CD8-positive, alpha-beta memory T cell (primary cell): ENCODE data around the gene SUN2. TPM values are rescaled to one million over a fixed set of nuclear protein-coding genes. Genes with fewer than 3 reads are reported as not detected.

Experiments used
- CTCF ChIA-PET: fragments of 350-600 bp; sonication (Branson Sonifier 250); formaldehyde crosslinking; loops from one replicate; lab custom pipeline; 2021; ENCODE audit warnings: antibody characterized with exemption; lab: Charles Lee
- POLR2A ChIA-PET: fragments of 350-600 bp; sonication (Branson Sonifier 250); formaldehyde crosslinking; loops from one replicate; lab custom pipeline; 2021; ENCODE audit warnings: antibody characterized with exemption; lab: Charles Lee
- DNase-seq, 5 donors: peaks; one replicate each; pipeline versions ENCODE4 v3.0.0 to v3.0.0-alpha.2; 2020 to 2022; ENCODE audit warnings: mixed read lengths in 1 of 5
- H3K27ac ChIP-seq: one replicate; pipeline ENCODE4 v1.7.0; 2013; ENCODE audit warnings: low read depth, mild to moderate bottlenecking, low read length, moderate library complexity
- H3K27me3 ChIP-seq: 2 replicates; pipeline ENCODE4 v1.7.0; 2013; ENCODE audit warnings: low read length, mild to moderate bottlenecking; ENCODE audit not compliant: insufficient read depth, poor library complexity, severe bottlenecking
- H3K36me3 ChIP-seq: 2 replicates; pipeline ENCODE4 v1.7.0; 2013; ENCODE audit warnings: mild to moderate bottlenecking, low read length, moderate library complexity; ENCODE audit not compliant: insufficient read depth
- H3K4me1 ChIP-seq: 2 replicates; pipeline ENCODE4 v1.7.0; 2013; ENCODE audit warnings: mild to moderate bottlenecking, low read length, moderate library complexity; ENCODE audit not compliant: insufficient read depth
- H3K4me3 ChIP-seq: 2 replicates; pipeline ENCODE4 v1.7.0; 2013; ENCODE audit warnings: mild to moderate bottlenecking, low read length
- H3K9me3 ChIP-seq: 2 replicates; pipeline ENCODE4 v1.7.0; 2013; ENCODE audit warnings: mild to moderate bottlenecking, low read length
- H3K27ac Mint-ChIP-seq, 8 donors: one replicate each; pipeline ENCODE4 v1.8.0; 2020 to 2021; ENCODE audit warnings: mixed read lengths in 8 of 8, mild to moderate bottlenecking in 6 of 8, inconsistent platforms in 3 of 8, moderate library complexity in 3 of 8
- H3K27me3 Mint-ChIP-seq, 2 donors: one replicate each; pipeline ENCODE4 v1.8.0; 2020 to 2021; ENCODE audit warnings: mixed read lengths in 2 of 2, mild to moderate bottlenecking in 1 of 2, moderate library complexity in 1 of 2
- H3K36me3 Mint-ChIP-seq, 3 donors: one replicate each; pipeline ENCODE4 v1.8.0; 2020 to 2021; ENCODE audit warnings: mixed read lengths in 3 of 3, inconsistent platforms in 1 of 3, mild to moderate bottlenecking in 1 of 3
- H3K4me1 Mint-ChIP-seq, 3 donors: one replicate each; pipeline ENCODE4 v1.8.0; 2020 to 2021; ENCODE audit warnings: mixed read lengths in 3 of 3, inconsistent platforms in 1 of 3, mild to moderate bottlenecking in 1 of 3
- H3K4me3 Mint-ChIP-seq, 7 donors: one replicate each; pipeline ENCODE4 v1.8.0; 2020 to 2021; ENCODE audit warnings: mixed read lengths in 7 of 7, mild to moderate bottlenecking in 6 of 7, moderate library complexity in 4 of 7, inconsistent platforms in 2 of 7
- H3K9me3 Mint-ChIP-seq, 5 donors: one replicate each; pipeline ENCODE4 v1.8.0; 2020 to 2022; ENCODE audit warnings: mixed read lengths in 5 of 5, mild to moderate bottlenecking in 3 of 5, moderate library complexity in 2 of 5, inconsistent platforms in 1 of 5
- polyA plus RNA-seq: library from polyadenylated mRNA; unstranded; fragments of 300-500 nt; fragmentation: Illumina TruSeq; gene quantifications from one replicate; pipeline ENCODE4 v1.2.3, GENCODE V29; 2021
- total RNA-seq, 2 experiments: library from RNA; stranded (reverse); gene quantifications; one replicate each; pipeline ENCODE4 v1.2.3, GENCODE V29; 2021

Gene SUN2
- total and polyA plus RNA-seq, 3 experiments from 2014 or later, result 168 to 753 (median 185) TPM

- Mint-ChIP-seq H3K36me3 (peaks cover 0 to 13% (median 2%) of the 10 kb centered on the region in 3 donors), H3K9me3 (no peaks in the 10 kb centered on the region), H3K27me3 (peaks cover 0 to 2% of the 10 kb centered on the region in 2 donors), H3K4me1 (no peaks in the 10 kb centered on the region), H3K4me3 (no peak overlapping the region), H3K27ac (peak overlapping the region in 1 of 8 donors; percentile 41)
- no peaks in the 10 kb centered on the region for H3K4me1 ChIP-seq
- no peaks in the 10 kb centered on the region for H3K9me3 ChIP-seq
- no peaks in the 10 kb centered on the region for H3K36me3 ChIP-seq
- no peak overlapping the region for H3K4me3 ChIP-seq
- ChIA-PET CTCF (no interaction called here), POLR2A (no interaction called here)
- no peaks in the 10 kb centered on the region for H3K27me3 ChIP-seq
- no peak overlapping the region for H3K27ac ChIP-seq
- DNase-seq, result no peak
Measured at GRCh38 chr22:38774496-38775166, 18.8 kb upstream of the SUN2 start.

- peaks cover 0 to 3% (median 0%) of the 10 kb centered on the region in 3 donors for H3K36me3 Mint-ChIP-seq
- H3K4me3 Mint-ChIP-seq, result no peak overlapping the region
- ChIA-PET POLR2A (no interaction called here), CTCF (interaction anchor here (0.7 kb wide), 1 partner anchor 10 kb away, joined by 3 read pairs; no protein-coding TSS in a partner anchor)
- H3K27ac Mint-ChIP-seq, result no peak overlapping the region
- H3K36me3 ChIP-seq, result no peaks in the 10 kb centered on the region
- H3K9me3 Mint-ChIP-seq, result no peaks in the 10 kb centered on the region
- DNase-seq, result no peak
- H3K27me3 ChIP-seq, result no peaks in the 10 kb centered on the region
- peaks cover 0 to 4% (median 3%) of the 10 kb centered on the region in 3 donors for H3K4me1 Mint-ChIP-seq
- H3K4me1 ChIP-seq, result no peaks in the 10 kb centered on the region
- H3K27me3 Mint-ChIP-seq, result peaks cover 0 to 2% of the 10 kb centered on the region in 2 donors
- H3K9me3 ChIP-seq, result no peaks in the 10 kb centered on the region
- no peak overlapping the region for H3K27ac ChIP-seq
- H3K4me3 ChIP-seq, result no peak overlapping the region
Measured at GRCh38 chr22:38773363-38773946, 17.7 kb upstream of the SUN2 start.

GRCh38 chr22:38772623-38772873, 16.8 kb upstream of the SUN2 start:
- peaks cover 0 to 4% (median 3%) of the 10 kb centered on the region in 3 donors for H3K4me1 Mint-ChIP-seq
- no peaks in the 10 kb centered on the region for H3K36me3 Mint-ChIP-seq
- no peak overlapping the region for H3K27ac ChIP-seq
- no peak overlapping the region for H3K4me3 ChIP-seq
- H3K4me1 ChIP-seq, result no peaks in the 10 kb centered on the region
- ChIA-PET POLR2A (no interaction called here), CTCF (no interaction called here)
- H3K27ac Mint-ChIP-seq, result no peak overlapping the region
- DNase-seq, result no peak
- H3K4me3 Mint-ChIP-seq, result no peak overlapping the region
- H3K36me3 ChIP-seq, result no peaks in the 10 kb centered on the region
- H3K27me3 Mint-ChIP-seq, result peaks cover 0 to 2% of the 10 kb centered on the region in 2 donors
- H3K27me3 ChIP-seq, result no peaks in the 10 kb centered on the region
- H3K9me3 Mint-ChIP-seq, result no peaks in the 10 kb centered on the region
- no peaks in the 10 kb centered on the region for H3K9me3 ChIP-seq

GRCh38 chr22:38770257-38770949, 14.6 kb upstream of the SUN2 start:
- Mint-ChIP-seq H3K27ac (peak overlapping the region in 2 of 8 donors; percentile 16 to 72), H3K36me3 (no peaks in the 10 kb centered on the region), H3K27me3 (peaks cover 0 to 2% of the 10 kb centered on the region in 2 donors), H3K9me3 (no peaks in the 10 kb centered on the region), H3K4me3 (no peak overlapping the region), H3K4me1 (peaks cover 4 to 13% (median 6%) of the 10 kb centered on the region in 3 donors)
- Histone ChIP-seq H3K36me3 (no peaks in the 10 kb centered on the region), H3K27me3 (no peaks in the 10 kb centered on the region), H3K4me1 (peaks cover 9% of the 10 kb centered on the region), H3K4me3 (no peak overlapping the region), H3K27ac (no peak overlapping the region), H3K9me3 (no peaks in the 10 kb centered on the region)
- CTCF ChIA-PET, result interaction anchor here (2.7 to 9.3 kb wide), 3 partner anchors 13 to 99 kb away, joined by 11 to 78 read pairs (median 38); partner anchors contain the start of gene SUN2
- no peak for DNase-seq
- POLR2A ChIA-PET, result interaction anchor here (1.1 to 1.2 kb wide), 2 partner anchors 15 to 38 kb away, joined by 3 read pairs; no protein-coding TSS in a partner anchor

GRCh38 chr22:38768036-38768435, 12.2 kb upstream of the SUN2 start:
- Mint-ChIP-seq H3K27ac (no peak overlapping the region), H3K27me3 (peaks cover 0 to 2% of the 10 kb centered on the region in 2 donors), H3K36me3 (no peaks in the 10 kb centered on the region), H3K9me3 (no peaks in the 10 kb centered on the region), H3K4me1 (peaks cover 4 to 14% (median 6%) of the 10 kb centered on the region in 3 donors), H3K4me3 (no peak overlapping the region)
- Histone ChIP-seq H3K9me3 (no peaks in the 10 kb centered on the region), H3K4me1 (peaks cover 9% of the 10 kb centered on the region), H3K27ac (no peak overlapping the region), H3K36me3 (no peaks in the 10 kb centered on the region), H3K4me3 (no peak overlapping the region), H3K27me3 (no peaks in the 10 kb centered on the region)
- no peak for DNase-seq
- CTCF ChIA-PET, result interaction anchor here (0.8 to 9.3 kb wide), 9 partner anchors 9 to 575 kb away, joined by 3 to 78 read pairs (median 8); partner anchors contain the start of gene SUN2
- POLR2A ChIA-PET, result interaction anchor here (1.4 to 3.3 kb wide), 2 partner anchors 16 to 34 kb away, joined by 4 to 20 read pairs; no protein-coding TSS in a partner anchor

GRCh38 chr22:38767313-38767712, 11.5 kb upstream of the SUN2 start:
- POLR2A ChIA-PET, result interaction anchor here (3.3 kb wide), 1 partner anchor 33 kb away, joined by 20 read pairs; no protein-coding TSS in a partner anchor
- Mint-ChIP-seq H3K27ac (peak overlapping the region in 1 of 8 donors; percentile 83), H3K9me3 (no peaks in the 10 kb centered on the region)

GRCh38 chr22:38766076-38766777, 10.4 kb upstream of the SUN2 start:
- ChIA-PET CTCF (interaction anchor here (0.6 to 9.3 kb wide), 12 partner anchors 9 to 76 kb away, joined by 3 to 78 read pairs (median 5); partner anchors contain the start of gene SUN2), POLR2A (interaction anchor here (3.3 kb wide), 1 partner anchor 32 kb away, joined by 20 read pairs; no protein-coding TSS in a partner anchor)
- no peak overlapping the region for H3K4me3 Mint-ChIP-seq
- no peaks in the 10 kb centered on the region for H3K9me3 ChIP-seq
- peaks cover 9% of the 10 kb centered on the region for H3K4me1 ChIP-seq
- peak; percentile 19 to 69 (median 41) for DNase-seq
- peaks cover 4 to 14% (median 6%) of the 10 kb centered on the region in 3 donors for H3K4me1 Mint-ChIP-seq
- no peak overlapping the region for H3K27ac Mint-ChIP-seq
- no peaks in the 10 kb centered on the region for H3K27me3 ChIP-seq
- H3K9me3 Mint-ChIP-seq, result no peaks in the 10 kb centered on the region
- no peaks in the 10 kb centered on the region for H3K36me3 ChIP-seq
- no peaks in the 10 kb centered on the region for H3K36me3 Mint-ChIP-seq
- H3K27me3 Mint-ChIP-seq, result peaks cover 0 to under 1% of the 10 kb centered on the region in 2 donors
- no peak overlapping the region for H3K4me3 ChIP-seq
- H3K27ac ChIP-seq, result no peak overlapping the region

More at GRCh38 chr22:38767313-38767712, 11.5 kb upstream of the SUN2 start:
- peaks cover 0 to 2% of the 10 kb centered on the region in 2 donors for H3K27me3 Mint-ChIP-seq
- Histone ChIP-seq H3K27me3 (no peaks in the 10 kb centered on the region), H3K4me1 (peaks cover 9% of the 10 kb centered on the region), H3K9me3 (no peaks in the 10 kb centered on the region), H3K36me3 (no peaks in the 10 kb centered on the region), H3K4me3 (no peak overlapping the region), H3K27ac (no peak overlapping the region)
- H3K4me3 Mint-ChIP-seq, result no peak overlapping the region
- no peaks in the 10 kb centered on the region for H3K36me3 Mint-ChIP-seq
- peaks cover 4 to 14% (median 6%) of the 10 kb centered on the region in 3 donors for H3K4me1 Mint-ChIP-seq
- CTCF ChIA-PET, result interaction anchor here (0.8 to 9.3 kb wide), 8 partner anchors 10 to 575 kb away, joined by 3 to 78 read pairs (median 8); partner anchors contain the start of gene SUN2
- DNase-seq, result no peak
